Measurements from ENCODE around the gene NTRK2.

- TF ChIP-seq, protein P1, sequence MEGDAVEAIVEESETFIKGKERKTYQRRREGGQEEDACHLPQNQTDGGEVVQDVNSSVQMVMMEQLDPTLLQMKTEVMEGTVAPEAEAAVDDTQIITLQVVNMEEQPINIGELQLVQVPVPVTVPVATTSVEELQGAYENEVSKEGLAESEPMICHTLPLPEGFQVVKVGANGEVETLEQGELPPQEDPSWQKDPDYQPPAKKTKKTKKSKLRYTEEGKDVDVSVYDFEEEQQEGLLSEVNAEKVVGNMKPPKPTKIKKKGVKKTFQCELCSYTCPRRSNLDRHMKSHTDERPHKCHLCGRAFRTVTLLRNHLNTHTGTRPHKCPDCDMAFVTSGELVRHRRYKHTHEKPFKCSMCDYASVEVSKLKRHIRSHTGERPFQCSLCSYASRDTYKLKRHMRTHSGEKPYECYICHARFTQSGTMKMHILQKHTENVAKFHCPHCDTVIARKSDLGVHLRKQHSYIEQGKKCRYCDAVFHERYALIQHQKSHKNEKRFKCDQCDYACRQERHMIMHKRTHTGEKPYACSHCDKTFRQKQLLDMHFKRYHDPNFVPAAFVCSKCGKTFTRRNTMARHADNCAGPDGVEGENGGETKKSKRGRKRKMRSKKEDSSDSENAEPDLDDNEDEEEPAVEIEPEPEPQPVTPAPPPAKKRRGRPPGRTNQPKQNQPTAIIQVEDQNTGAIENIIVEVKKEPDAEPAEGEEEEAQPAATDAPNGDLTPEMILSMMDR (conservative IDR thresholded peaks at IDR 0.05 in 1 of 2, IDR thresholded peaks at IDR 0.05 in 1 of 2; ENCODE audit: extremely low read depth in 1 of 2, insufficient read depth in 1 of 2, low read depth in 1 of 2, low read length in 2 of 2) = no peak
- no peak for TF ChIP-seq EZH2 (IDR thresholded peaks at IDR 0.05; ENCODE audit: borderline replicate concordance, low read length)
Measured at GRCh38 chr9:84759300-84759750, 89.8 kb downstream of the NTRK2 start.

All from mammary epithelial cell (primary cell).